HepG2 (cell line): ENCODE results near the gene EVI5. TPM values are rescaled to one million over a fixed set of nuclear protein-coding genes. Genes with fewer than 3 reads are reported as not detected.
A peak's percentile ranks its signal among the peaks of the same experiment; 100 is the strongest.

Experiments used
- ATF7 ChIP-seq, 2 experiments: fragments of 450-650 bp in 1 of 2; sonication (generic) in 1 of 2; formaldehyde crosslinking in 1 of 2; IDR thresholded peaks; 2 replicates each; pipeline versions ENCODE4 v1.4.0 to v1.6.1; 2016 to 2020; ENCODE audit warnings: antibody characterized with exemption in 1 of 2, mild to moderate bottlenecking in 1 of 2, missing genetic modification reagents in 1 of 2
- CAMTA2 ChIP-seq: sonication (generic); formaldehyde crosslinking; IDR thresholded peaks from 2 replicates; pipeline ENCODE4 v1.4.0; 2020; ENCODE audit warnings: mild to moderate bottlenecking, missing genetic modification reagents, borderline replicate concordance
- GATA4 ChIP-seq: sonication (generic); IDR thresholded peaks from 2 replicates; pipeline ENCODE4 v1.6.1; 2016; ENCODE audit warnings: antibody characterized with exemption, low read depth, borderline replicate concordance
- MED1 ChIP-seq: sonication (generic); formaldehyde crosslinking; IDR thresholded peaks from 2 replicates; pipeline ENCODE4 v1.4.0; 2020; ENCODE audit warnings: missing genetic modification reagents
- RAD51 ChIP-seq: fragments of 450-650 bp; IDR thresholded peaks from 2 replicates; pipeline ENCODE4 v1.6.1; 2016; ENCODE audit warnings: borderline replicate concordance
- RFXANK ChIP-seq: IDR thresholded peaks from 2 replicates; pipeline ENCODE4 v1.6.1; 2016
- RNF2 ChIP-seq: fragments of 450-650 bp; conservative IDR thresholded peaks from 2 replicates; pipeline ENCODE4 v1.6.1; 2016; ENCODE audit warnings: low read depth
- SKI ChIP-seq: fragments of 450-650 bp; IDR thresholded peaks from one replicate; pipeline ENCODE4 v1.6.1; 2018; ENCODE audit warnings: mild to moderate bottlenecking; ENCODE audit not compliant: partially characterized antibody
- SNRNP70 ChIP-seq: fragments of 200-400 bp; formaldehyde crosslinking; IDR thresholded peaks from 2 replicates; pipeline ENCODE4 v1.6.1; 2017; ENCODE audit warnings: mild to moderate bottlenecking, low read depth, low read length, moderate library complexity
- SOX5 ChIP-seq: IDR thresholded peaks from 2 replicates; pipeline ENCODE4 v1.6.1; 2016; ENCODE audit warnings: borderline replicate concordance
- SSRP1 ChIP-seq: IDR thresholded peaks from 2 replicates; pipeline ENCODE4 v1.6.1; 2016; ENCODE audit warnings: control low read depth
- SYNCRIP ChIP-seq: fragments of 200-400 bp; formaldehyde crosslinking; IDR thresholded peaks from 2 replicates; pipeline ENCODE4 v1.6.1; 2018; ENCODE audit warnings: mild to moderate bottlenecking, low read depth, low read length; ENCODE audit not compliant: insufficient read depth
- TEF ChIP-seq: sonication (generic); formaldehyde crosslinking; IDR thresholded peaks from 2 replicates; pipeline ENCODE4 v1.5.0; 2020; ENCODE audit warnings: missing genetic modification reagents
- ZBTB10 ChIP-seq: sonication (generic); formaldehyde crosslinking; IDR thresholded peaks from 2 replicates; pipeline ENCODE4 v1.4.0; 2020; ENCODE audit warnings: missing genetic modification reagents, borderline replicate concordance
- ZFP1 ChIP-seq: IDR thresholded peaks from 2 replicates; pipeline ENCODE4 v1.6.1; 2016
- ZFP91 ChIP-seq: sonication (generic); formaldehyde crosslinking; IDR thresholded peaks from 2 replicates; pipeline ENCODE4 v1.9.0; 2022; ENCODE audit warnings: missing genetic modification reagents, mild to moderate bottlenecking, borderline replicate concordance
- ZMAT3 ChIP-seq: sonication (generic); formaldehyde crosslinking; conservative IDR thresholded peaks from 2 replicates; pipeline ENCODE4 v1.7.0; 2021; ENCODE audit warnings: missing genetic modification reagents
- ZNF207 ChIP-seq: fragments of 450-650 bp; IDR thresholded peaks from 2 replicates; pipeline ENCODE4 v1.6.1; 2016; ENCODE audit warnings: antibody characterized with exemption, borderline replicate concordance
- ZNF232 ChIP-seq: sonication (generic); formaldehyde crosslinking; IDR thresholded peaks from 2 replicates; pipeline ENCODE4 v1.4.0; 2020; ENCODE audit warnings: missing genetic modification reagents, borderline replicate concordance
- ZNF24 ChIP-seq: fragments of 450-650 bp; IDR thresholded peaks from 2 replicates; pipeline ENCODE4 v1.6.1; 2017; ENCODE audit warnings: antibody characterized with exemption, mild to moderate bottlenecking
- ZNF260 ChIP-seq: sonication (generic); formaldehyde crosslinking; IDR thresholded peaks from 2 replicates; pipeline ENCODE4 v1.4.0; 2020; ENCODE audit warnings: missing genetic modification reagents, low read depth, mild to moderate bottlenecking, borderline replicate concordance
- ZNF414 ChIP-seq: sonication (generic); formaldehyde crosslinking; IDR thresholded peaks from 2 replicates; pipeline ENCODE4 v1.5.0; 2020; ENCODE audit warnings: missing genetic modification reagents
- ZNF530 ChIP-seq: sonication (generic); formaldehyde crosslinking; IDR thresholded peaks from 2 replicates; pipeline ENCODE4 v1.5.0; 2020; ENCODE audit warnings: low read depth, mild to moderate bottlenecking, missing genetic modification reagents
- ZNF557 ChIP-seq: sonication (generic); formaldehyde crosslinking; IDR thresholded peaks from 2 replicates; pipeline ENCODE4 v1.4.0; 2020; ENCODE audit warnings: missing genetic modification reagents
- polyA plus RNA-seq, 8 experiments: library from polyadenylated mRNA; depleted of rRNA in 3 of 8; stranded (reverse) in 7 of 8; unstranded in 1 of 8; fragments of >200 nt; fragmentation: Illumina TruSeq in 4 of 8; extraction: Trizol in 4 of 8; gene quantifications; 2 replicates each; pipeline versions ENCODE4 v1.2.1 to v1.2.3, GENCODE V29; 2011 to 2016; ENCODE audit warnings: low read depth in 4 of 8, missing spikeins in 1 of 8, mixed read lengths in 1 of 8; ENCODE audit not compliant: insufficient read depth in 1 of 8
- total RNA-seq, 5 experiments: library from RNA; depleted of rRNA; stranded (reverse); fragments of >200 nt; fragmentation: Illumina TruSeq; extraction: Trizol; gene quantifications; 2 replicates each; pipeline ENCODE4 v1.2.3, GENCODE V29; 2016; ENCODE audit warnings: low read depth in 1 of 5

EVI5 gene
- total and polyA plus RNA-seq, 2 of the 13 experiments (the other 11 are each of a cell fraction or from before 2014, with no cell fraction given) = 4.0 to 12.6 TPM

- TF ChIP-seq SNRNP70 = no peak
- no peak for TF ChIP-seq ATF7 (IDR thresholded peaks at IDR 0.05)
- peak; percentile 91 for TF ChIP-seq ATF7 (CRISPR knock-in tag; IDR thresholded peaks at IDR 0.05)
- TF ChIP-seq ZNF260 (CRISPR knock-in tag) = no peak
- no peak for TF ChIP-seq SYNCRIP
- peak; percentile 69 for TF ChIP-seq SKI
- TF ChIP-seq TEF (CRISPR knock-in tag) = peak; percentile 93; the same call in 1 of the 2 replicates
- TF ChIP-seq ZMAT3 (CRISPR knock-in tag) = peak; percentile 99
- peak; percentile 74; the same call in 1 of the 2 replicates for TF ChIP-seq ZNF414 (CRISPR knock-in tag)
- peak; percentile 77; the same call in 1 of the 2 replicates for TF ChIP-seq ZFP1 (CRISPR knock-in tag)
- peak; percentile 63 for TF ChIP-seq SOX5 (CRISPR knock-in tag)
- no peak for TF ChIP-seq ZNF530 (CRISPR knock-in tag)
- no peak for TF ChIP-seq CAMTA2 (CRISPR knock-in tag)
- peak; percentile 98 for TF ChIP-seq ZFP91
- TF ChIP-seq ZNF232 (CRISPR knock-in tag) = peak; percentile 98
- no peak for TF ChIP-seq ZNF207
- no peak for TF ChIP-seq RFXANK (CRISPR knock-in tag)
- no peak for TF ChIP-seq SSRP1
- TF ChIP-seq ZNF557 (CRISPR knock-in tag) = peak; percentile 99
- no peak for TF ChIP-seq ZNF24
- TF ChIP-seq RAD51 = no peak
- peak; percentile 78 for TF ChIP-seq MED1
- peak; percentile 100 for TF ChIP-seq RNF2
- TF ChIP-seq GATA4 = 0 out of 2 replicates have a peak, but pooled peaks have one; percentile 40
- peak; percentile 97 for TF ChIP-seq ZBTB10
Observed at GRCh38 chr1:92784639-92785500, at the start of gene EVI5 (continued).
